Common myeloid progenitor, CD34-positive (primary cell): ENCODE measurements around the gene THAP2.

Experiments used
- CTCF ChIA-PET: fragments of 350-600 bp; sonication (Branson Sonifier 250); formaldehyde crosslinking; loops from one replicate; lab custom pipeline; 2021; ENCODE audit warnings: antibody characterized with exemption; lab: Charles Lee
- POLR2A ChIA-PET: fragments of 350-600 bp; sonication (Branson Sonifier 250); formaldehyde crosslinking; loops from one replicate; lab custom pipeline; 2021; ENCODE audit warnings: antibody characterized with exemption; lab: Charles Lee
- DNase-seq, 3 donors: peaks; one replicate each; pipeline versions ENCODE4 v3.0.0 to v3.0.0-alpha.2; 2013
- H3K27ac ChIP-seq, 2 experiments: 1 replicate in 1 of 2; 2 replicates in 1 of 2; pipeline ENCODE4 v1.7.0; 2013; ENCODE audit warnings: inconsistent platforms in 2 of 2, low read length in 2 of 2, mild to moderate bottlenecking in 2 of 2, low read depth in 1 of 2, moderate library complexity in 1 of 2; ENCODE audit not compliant: severe bottlenecking in 2 of 2, insufficient read depth in 1 of 2, poor library complexity in 1 of 2
- H3K27me3 ChIP-seq, 5 experiments: replicated peaks in 2 of 5; 1 replicate in 3 of 5; 2 replicates in 2 of 5; pipeline versions ENCODE4 v1.6.1 to v1.7.0; 2013; ENCODE audit warnings: low read length in 4 of 5, mild to moderate bottlenecking in 2 of 5, moderate library complexity in 2 of 5, inconsistent platforms in 1 of 5; ENCODE audit not compliant: insufficient read depth in 5 of 5, control insufficient read depth in 4 of 5
- H3K36me3 ChIP-seq, 4 experiments: 1 replicate in 2 of 4; 2 replicates in 2 of 4; pipeline versions ENCODE4 v1.6.1 to v1.7.0; 2013; ENCODE audit warnings: low read length in 3 of 4, control low read depth in 1 of 4, mild to moderate bottlenecking in 1 of 4; ENCODE audit not compliant: control insufficient read depth in 4 of 4, insufficient read depth in 4 of 4
- H3K4me1 ChIP-seq, 4 experiments: 1 replicate in 3 of 4; 2 replicates in 1 of 4; pipeline versions ENCODE4 v1.6.1 to v1.7.1; 2013; ENCODE audit warnings: low read length in 3 of 4, mild to moderate bottlenecking in 3 of 4, control low read depth in 1 of 4, inconsistent platforms in 1 of 4, moderate library complexity in 1 of 4; ENCODE audit not compliant: control insufficient read depth in 4 of 4, insufficient read depth in 4 of 4; ENCODE audit errors: control extremely low read depth in 1 of 4
- H3K4me3 ChIP-seq, 7 experiments: 1 replicate in 4 of 7; 2 replicates in 3 of 7; pipeline versions ENCODE4 v1.5.1 to v1.7.0; 2013; ENCODE audit warnings: mild to moderate bottlenecking in 7 of 7, low read length in 6 of 7, moderate library complexity in 6 of 7, inconsistent platforms in 2 of 7, low read depth in 2 of 7, control low read depth in 1 of 7; ENCODE audit not compliant: insufficient read depth in 4 of 7, control insufficient read depth in 1 of 7; ENCODE audit errors: extremely low read depth in 1 of 7
- H3K9me3 ChIP-seq, 5 experiments: 1 replicate in 4 of 5; 2 replicates in 1 of 5; pipeline versions ENCODE4 v1.6.1 to v1.7.1; 2013; ENCODE audit warnings: low read length in 4 of 5, mild to moderate bottlenecking in 2 of 5, inconsistent platforms in 1 of 5, low read depth in 1 of 5, moderate library complexity in 1 of 5; ENCODE audit not compliant: control insufficient read depth in 4 of 5, insufficient read depth in 2 of 5; ENCODE audit errors: control extremely low read depth in 1 of 5
- WGBS: methylation state at CpG from one replicate; pipeline ENCODE4 v1.1.5; 2013; ENCODE audit not compliant: insufficient coverage; 5-methylcytosine and 5-hydroxymethylcytosine counted together

The THAP2 gene

GRCh38 chr12:71708658-71709057, 44.6 kb downstream of the THAP2 start:
- no CpG with 5 or more reads among the region's 1 CpG for WGBS
- H3K27ac ChIP-seq = no peak overlapping the region
- peaks cover 0 to 8% (median 3%) of the 10 kb centered on the region in 5 experiments for H3K9me3 ChIP-seq
- no peak for DNase-seq
- no peak overlapping the region for H3K4me3 ChIP-seq
- H3K36me3 ChIP-seq = peaks cover 0 to 3% (median 0%) of the 10 kb centered on the region in 4 experiments
- ChIA-PET CTCF (interaction anchor here (1.3 kb wide), 1 partner anchor 293 kb away, joined by 3 read pairs; no protein-coding TSS in a partner anchor), POLR2A (no interaction called here)
- no peaks in the 10 kb centered on the region for H3K27me3 ChIP-seq
- no peaks in the 10 kb centered on the region for H3K4me1 ChIP-seq

DNA sequence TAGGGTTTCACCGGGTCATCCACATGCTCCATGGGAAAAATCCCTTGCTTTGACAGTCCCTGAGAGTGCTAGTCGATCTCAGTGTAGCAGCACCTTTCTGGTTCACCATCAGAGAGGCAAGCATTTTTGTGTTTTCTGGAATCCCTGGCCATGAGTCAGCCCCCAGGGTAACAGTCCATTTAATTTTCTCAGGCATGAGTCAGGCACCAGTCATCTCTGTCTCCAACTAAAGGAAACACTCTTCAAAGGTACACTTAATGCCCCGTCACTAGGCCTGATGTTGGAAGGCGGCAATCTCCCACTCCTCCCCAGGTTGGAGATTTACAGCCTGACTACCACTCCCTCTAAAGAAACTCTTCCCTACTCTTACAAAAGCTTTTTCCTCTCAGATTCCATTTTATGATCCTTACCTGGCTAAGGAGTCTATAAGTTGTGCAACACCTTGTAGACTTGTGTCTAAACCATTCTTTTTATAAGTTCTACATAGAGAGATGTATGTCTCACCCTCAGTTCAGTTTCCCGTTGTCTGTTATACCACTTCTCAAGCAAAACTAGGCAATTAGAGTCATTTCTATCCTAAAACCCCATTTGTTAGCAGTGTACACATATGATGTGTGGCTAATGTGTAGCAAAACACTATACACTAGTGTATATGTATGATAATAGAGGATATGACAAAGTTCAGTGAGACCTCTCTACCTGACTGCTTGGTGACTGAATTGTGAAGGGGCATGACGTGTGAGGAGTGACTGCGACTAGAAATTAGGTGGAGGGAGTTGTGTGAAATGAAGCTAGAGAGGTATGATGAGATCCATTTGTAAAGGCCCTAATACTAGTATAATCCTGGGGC, 46.4 kb downstream of the THAP2 start:
- H3K36me3 ChIP-seq = no peaks in the 10 kb centered on the region
- no peak overlapping the region for H3K4me3 ChIP-seq
- H3K27ac ChIP-seq = no peak overlapping the region
- DNase-seq = no peak
- no peaks in the 10 kb centered on the region for H3K27me3 ChIP-seq
- 95% methylated on average over 6 of the region's 7 CpGs for WGBS
- H3K9me3 ChIP-seq = peaks cover under 1 to 17% (median 5%) of the 10 kb centered on the region in 5 experiments
- ChIA-PET CTCF (no interaction called here), POLR2A (no interaction called here)
- H3K4me1 ChIP-seq = no peaks in the 10 kb centered on the region

GRCh38 chr12:71718611-71719010, 54.5 kb downstream of the THAP2 start:
- H3K36me3 ChIP-seq = no peaks in the 10 kb centered on the region
- no peaks in the 10 kb centered on the region for H3K27me3 ChIP-seq
- ChIA-PET POLR2A (no interaction called here), CTCF (interaction anchor here (1.1 kb wide), 1 partner anchor 28 kb away, joined by 3 read pairs; no protein-coding TSS in a partner anchor)
- no peak for DNase-seq
- no peaks in the 10 kb centered on the region for H3K4me1 ChIP-seq
- H3K27ac ChIP-seq = no peak overlapping the region
- H3K9me3 ChIP-seq = peaks cover 0 to 9% (median 3%) of the 10 kb centered on the region in 5 experiments
- H3K4me3 ChIP-seq = no peak overlapping the region

DNA sequence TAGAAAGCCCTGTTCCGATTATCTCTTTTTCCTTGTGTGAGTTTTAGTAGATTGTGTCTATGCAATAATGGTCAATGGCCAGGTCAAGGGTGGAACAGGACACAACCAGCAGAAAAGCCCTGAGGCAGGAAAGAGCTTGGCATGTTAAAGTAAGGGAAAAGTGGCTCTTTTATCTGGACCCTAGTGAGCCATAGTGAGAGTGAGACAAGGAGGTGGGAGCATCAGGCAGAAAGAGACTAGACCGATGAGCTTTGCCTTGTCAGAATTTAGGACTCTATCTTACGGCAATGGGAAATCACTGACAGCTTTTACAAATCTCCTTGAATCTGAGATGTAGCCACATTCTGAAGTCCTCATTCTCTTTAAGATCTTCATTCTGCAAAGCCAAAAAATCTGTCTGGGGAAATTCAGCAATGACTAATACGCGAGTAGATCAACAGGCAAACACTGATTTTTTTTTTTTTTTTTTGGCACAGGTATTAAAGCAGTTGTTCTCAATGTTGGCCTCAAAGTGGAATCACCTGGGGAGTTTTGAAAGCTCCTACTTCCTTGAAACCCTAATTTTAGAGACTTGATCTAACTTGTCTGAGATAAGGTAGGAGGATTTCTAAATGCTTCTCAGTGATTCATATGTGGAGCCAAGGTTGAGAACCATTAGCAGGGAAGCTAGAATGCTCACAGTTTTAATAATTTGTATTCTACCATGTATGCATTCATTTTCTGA, 55.7 kb downstream of the THAP2 start:
- Histone ChIP-seq H3K36me3 (no peaks in the 10 kb centered on the region), H3K9me3 (peaks cover 0 to 2% (median 1%) of the 10 kb centered on the region in 5 experiments), H3K4me1 (no peaks in the 10 kb centered on the region), H3K27ac (no peak overlapping the region), H3K4me3 (no peak overlapping the region), H3K27me3 (no peaks in the 10 kb centered on the region)
- no peak for DNase-seq
- WGBS = 96% methylated on average over 5 of the region's 5 CpGs
- ChIA-PET POLR2A (no interaction called here), CTCF (interaction anchor here (0.9 kb wide), 1 partner anchor 15 kb away, joined by 3 read pairs; no protein-coding TSS in a partner anchor)

DNA sequence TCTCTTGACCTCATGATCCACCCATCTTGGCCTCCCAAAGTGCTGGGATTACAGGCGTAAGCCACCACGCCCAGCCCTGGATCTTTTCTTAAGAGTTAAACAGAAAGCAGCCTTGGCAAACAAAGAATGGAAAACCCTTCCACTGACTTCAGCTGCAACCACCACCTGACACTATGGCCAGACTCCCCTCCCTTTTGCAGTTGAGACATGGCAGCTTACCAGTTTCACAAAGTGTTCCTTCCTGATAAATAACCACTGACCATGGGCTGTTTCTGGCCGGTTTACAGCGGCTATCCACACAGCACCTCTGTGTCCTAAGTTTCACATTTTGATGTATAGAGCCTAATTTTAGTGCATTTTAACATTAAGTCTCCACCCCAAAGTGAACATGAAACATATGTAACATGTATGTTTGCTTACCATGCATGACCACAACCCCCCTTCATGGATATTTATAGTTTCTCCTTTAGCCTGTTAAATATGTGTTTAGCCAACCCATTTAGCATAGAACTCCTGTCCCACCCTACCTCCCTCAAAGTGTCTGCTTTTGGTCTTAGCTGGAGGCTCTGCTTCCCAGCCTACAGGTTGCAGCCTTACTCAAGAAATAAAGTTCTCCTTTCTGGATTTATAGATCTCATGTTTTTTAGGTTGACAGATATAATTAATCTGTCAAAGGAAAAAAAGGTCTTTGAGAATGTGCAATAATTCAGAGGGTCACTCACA, 57.8 kb downstream of the THAP2 start:
- H3K4me3 ChIP-seq = no peak overlapping the region
- no peak for DNase-seq
- no peaks in the 10 kb centered on the region for H3K4me1 ChIP-seq
- POLR2A ChIA-PET = no interaction called here
- 100% methylated on average over 2 of the region's 4 CpGs for WGBS
- H3K36me3 ChIP-seq = no peaks in the 10 kb centered on the region
- H3K27ac ChIP-seq = no peak overlapping the region
- CTCF ChIA-PET = no interaction called here
- H3K27me3 ChIP-seq = no peaks in the 10 kb centered on the region
- H3K9me3 ChIP-seq = no peaks in the 10 kb centered on the region

DNA sequence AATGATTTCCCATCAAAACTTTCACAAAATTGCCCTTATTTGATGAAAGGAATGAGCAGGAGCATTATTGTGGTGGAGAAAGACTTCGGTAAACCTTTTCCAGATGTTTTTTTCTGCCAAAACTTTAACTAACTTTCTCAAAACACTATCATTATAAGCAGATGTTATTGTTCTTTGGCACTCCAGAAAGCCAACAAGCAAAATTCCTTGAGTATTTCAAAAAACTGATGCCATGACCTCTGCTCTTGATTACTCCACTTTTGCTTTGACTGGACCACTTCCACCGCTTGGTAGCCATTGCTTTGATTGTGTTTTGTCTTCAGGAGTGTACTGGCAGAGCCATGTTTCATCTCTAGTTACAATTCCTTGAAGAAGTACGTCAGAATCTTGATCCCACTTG, 60.9 kb downstream of the THAP2 start:
- H3K36me3 ChIP-seq = no peaks in the 10 kb centered on the region
- POLR2A ChIA-PET = no interaction called here
- 100% methylated on average over 1 of the region's 3 CpGs for WGBS
- CTCF ChIA-PET = no interaction called here
- H3K4me1 ChIP-seq = no peaks in the 10 kb centered on the region
- H3K4me3 ChIP-seq = no peak overlapping the region
- no peaks in the 10 kb centered on the region for H3K9me3 ChIP-seq
- no peaks in the 10 kb centered on the region for H3K27me3 ChIP-seq
- H3K27ac ChIP-seq = no peak overlapping the region
- no peak for DNase-seq
